HepG2 (cell line): ENCODE data around the gene CEP104. TPM values are rescaled to one million over a fixed set of nuclear protein-coding genes. Genes with fewer than 3 reads are reported as not detected.
A peak's percentile ranks its signal among the peaks of the same experiment; 100 is the strongest.

Experiments used
- ATAC-seq: fragments of 200-7000 bp; cut with Tn5 transposase; 3 replicates; pipeline ENCODE4 v1.9.1; 2020; ENCODE audit warnings: mild to moderate bottlenecking, moderate library complexity
- BruUV-seq: library from RNA; stranded (reverse); fragments of 400-500 nt; replicated peaks from 2 replicates; lab custom pipeline; 2021; lab: Mats Ljungman, UMichigan
- CTCF ChIA-PET: fragments of 300-600 bp; formaldehyde crosslinking; extraction: SDS; loops from one replicate; lab custom pipeline; 2021; ENCODE audit warnings: low total read pairs, inconsistent platforms, low intra/inter-chr PET ratio; lab: Yijun Ruan, JAX
- POLR2A ChIA-PET: fragments of 350-600 bp; sonication (Branson Sonifier 250); formaldehyde crosslinking; loops from one replicate; lab custom pipeline; 2020; ENCODE audit warnings: antibody characterized with exemption, inconsistent platforms; lab: Yijun Ruan, JAX
- DNase-seq: peaks from one replicate; pipeline ENCODE4 v3.0.0-alpha.2; 2015; ENCODE audit warnings: low spot score
- FAIRE-seq: peaks from 3 replicates; lab custom pipeline; 2011; peaks lifted over from hg19 to GRCh38; lab: Jason Lieb, UNC
- H2AFZ ChIP-seq: one replicate; pipeline ENCODE4 v1.6.1; 2011; ENCODE audit warnings: low read length, inconsistent platforms
- H3K27ac ChIP-seq: fragments of 300-600 bp; 3 replicates; pipeline ENCODE4 v1.8.0; 2011; ENCODE audit warnings: mixed run types, mild to moderate bottlenecking, mixed read lengths, low read length, inconsistent platforms; ENCODE audit not compliant: insufficient read depth; ENCODE audit errors: extremely low read length
- H3K27me3 ChIP-seq, 2 experiments: fragments of 200-600 bp in 1 of 2; 2 replicates in 1 of 2; 3 replicates in 1 of 2; pipeline versions ENCODE4 v1.6.0 to v1.8.0; 2011; ENCODE audit warnings: low read length in 2 of 2, mild to moderate bottlenecking in 2 of 2, moderate library complexity in 2 of 2, inconsistent platforms in 1 of 2; ENCODE audit not compliant: insufficient read depth in 2 of 2, control insufficient read depth in 1 of 2
- H3K36me3 ChIP-seq, 2 experiments: fragments of 200-600 bp in 1 of 2; replicated peaks in 1 of 2; 2 replicates in 1 of 2; 3 replicates in 1 of 2; pipeline versions ENCODE4 v1.5.1 to v1.8.0; 2011; ENCODE audit warnings: low read length in 2 of 2, inconsistent platforms in 1 of 2; ENCODE audit not compliant: insufficient read depth in 2 of 2, control insufficient read depth in 1 of 2
- H3K4me1 ChIP-seq: 2 replicates; pipeline ENCODE4 v1.5.1; 2012; ENCODE audit warnings: low read length, inconsistent platforms; ENCODE audit not compliant: insufficient read depth
- H3K4me2 ChIP-seq: 2 replicates; pipeline ENCODE4 v1.6.0; 2011; ENCODE audit warnings: low read depth, low read length, inconsistent platforms
- H3K4me3 ChIP-seq, 3 experiments: fragments of 200-600 bp in 1 of 3; sonication (generic), shearing (Covaris generic) in 1 of 3; replicated peaks in 1 of 3; 2 replicates each; pipeline ENCODE4 v1.5.1; 2011 to 2016; ENCODE audit warnings: low read length in 3 of 3, inconsistent platforms in 2 of 3, low read depth in 2 of 3, mild to moderate bottlenecking in 2 of 3, control low read depth in 1 of 3, mixed read lengths in 1 of 3; ENCODE audit not compliant: insufficient read depth in 1 of 3
- H3K79me2 ChIP-seq: one replicate; pipeline ENCODE4 v1.6.1; 2011; ENCODE audit warnings: low read length, inconsistent platforms; ENCODE audit not compliant: insufficient read depth
- H3K9ac ChIP-seq: 2 replicates; pipeline ENCODE4 v1.6.0; 2011; ENCODE audit warnings: mild to moderate bottlenecking, low read depth, low read length, inconsistent platforms; ENCODE audit not compliant: insufficient read depth
- H3K9me3 ChIP-seq: 2 replicates; pipeline ENCODE4 v1.5.1; 2012; ENCODE audit warnings: mild to moderate bottlenecking, low read length
- H4K20me1 ChIP-seq: 2 replicates; pipeline ENCODE4 v1.6.0; 2011; ENCODE audit warnings: inconsistent platforms, mild to moderate bottlenecking, low read length, moderate library complexity; ENCODE audit not compliant: insufficient read depth
- FOSL1 ChIP-seq: sonication (generic); formaldehyde crosslinking; IDR thresholded peaks from 2 replicates; pipeline ENCODE4 v1.9.0; 2021; ENCODE audit warnings: missing genetic modification reagents, borderline replicate concordance
- HOXA3 ChIP-seq: sonication (generic); formaldehyde crosslinking; IDR thresholded peaks from 2 replicates; pipeline ENCODE4 v1.5.0; 2020; ENCODE audit warnings: missing genetic modification reagents
- MIER2 ChIP-seq: IDR thresholded peaks from 2 replicates; pipeline ENCODE4 v1.6.1; 2016; ENCODE audit warnings: missing biosample characterization, missing genetic modification reagents
- POGZ ChIP-seq: sonication (generic); formaldehyde crosslinking; IDR thresholded peaks from 2 replicates; pipeline ENCODE4 v1.4.0; 2020; ENCODE audit warnings: mild to moderate bottlenecking, missing genetic modification reagents
- RARA ChIP-seq: IDR thresholded peaks from 2 replicates; pipeline ENCODE4 v1.6.1; 2016; ENCODE audit warnings: missing genetic modification reagents, missing compliant biosample characterization
- ZNF230 ChIP-seq: sonication (generic); formaldehyde crosslinking; IDR thresholded peaks from 2 replicates; pipeline ENCODE4 v1.4.0; 2020; ENCODE audit warnings: mild to moderate bottlenecking, missing genetic modification reagents
- ZNF263 ChIP-seq: sonication (generic); formaldehyde crosslinking; IDR thresholded peaks from 2 replicates; pipeline ENCODE4 v1.4.0; 2020; ENCODE audit warnings: missing genetic modification reagents
- ZNF550 ChIP-seq: sonication (generic); formaldehyde crosslinking; IDR thresholded peaks from 2 replicates; pipeline ENCODE4 v1.4.0; 2020; ENCODE audit warnings: mild to moderate bottlenecking, missing genetic modification reagents, borderline replicate concordance
- WGBS: methylation state at CpG from one replicate; pipeline ENCODE4 v1.1.6; 2017; ENCODE audit warnings: low lambda C conversion rate; 5-methylcytosine and 5-hydroxymethylcytosine counted together
- in situ Hi-C: cut with HindIII; loops from 2 replicates; pipeline ENCODE4 v1.10.0; 2017; ENCODE audit warnings: low pct_unique_long_range_greater_than_20kb; ENCODE audit not compliant: extremely low pct_ligation_motif_present
- intact Hi-C: fragments of 100-400 bp; cut with micrococcal nuclease; formaldehyde crosslinking; loops from one replicate; pipeline ENCODE4 v1.10.0; 2022; ENCODE audit not compliant: unreplicated experiment
- polyA plus RNA-seq, 8 experiments: library from polyadenylated mRNA; depleted of rRNA in 3 of 8; stranded (reverse) in 7 of 8; unstranded in 1 of 8; fragments of >200 nt; fragmentation: Illumina TruSeq in 4 of 8; extraction: Trizol in 4 of 8; gene quantifications; 2 replicates each; pipeline versions ENCODE4 v1.2.1 to v1.2.3, GENCODE V29; 2011 to 2016; ENCODE audit warnings: low read depth in 4 of 8, missing spikeins in 1 of 8, mixed read lengths in 1 of 8; ENCODE audit not compliant: insufficient read depth in 1 of 8
- total RNA-seq, 5 experiments: library from RNA; depleted of rRNA; stranded (reverse); fragments of >200 nt; fragmentation: Illumina TruSeq; extraction: Trizol; gene quantifications; 2 replicates each; pipeline ENCODE4 v1.2.3, GENCODE V29; 2016; ENCODE audit warnings: low read depth in 1 of 5
- TF ChIP-seq, protein P1 (sequence below): sonication (generic); formaldehyde crosslinking; conservative IDR thresholded peaks from 2 replicates; pipeline ENCODE4 v1.4.0; 2020; ENCODE audit warnings: missing genetic modification reagents

Gene CEP104
- total and polyA plus RNA-seq, 2 of the 13 experiments (the other 11 are each of a cell fraction or from before 2014, with no cell fraction given): 20.4 to 30.1 TPM

DNA sequence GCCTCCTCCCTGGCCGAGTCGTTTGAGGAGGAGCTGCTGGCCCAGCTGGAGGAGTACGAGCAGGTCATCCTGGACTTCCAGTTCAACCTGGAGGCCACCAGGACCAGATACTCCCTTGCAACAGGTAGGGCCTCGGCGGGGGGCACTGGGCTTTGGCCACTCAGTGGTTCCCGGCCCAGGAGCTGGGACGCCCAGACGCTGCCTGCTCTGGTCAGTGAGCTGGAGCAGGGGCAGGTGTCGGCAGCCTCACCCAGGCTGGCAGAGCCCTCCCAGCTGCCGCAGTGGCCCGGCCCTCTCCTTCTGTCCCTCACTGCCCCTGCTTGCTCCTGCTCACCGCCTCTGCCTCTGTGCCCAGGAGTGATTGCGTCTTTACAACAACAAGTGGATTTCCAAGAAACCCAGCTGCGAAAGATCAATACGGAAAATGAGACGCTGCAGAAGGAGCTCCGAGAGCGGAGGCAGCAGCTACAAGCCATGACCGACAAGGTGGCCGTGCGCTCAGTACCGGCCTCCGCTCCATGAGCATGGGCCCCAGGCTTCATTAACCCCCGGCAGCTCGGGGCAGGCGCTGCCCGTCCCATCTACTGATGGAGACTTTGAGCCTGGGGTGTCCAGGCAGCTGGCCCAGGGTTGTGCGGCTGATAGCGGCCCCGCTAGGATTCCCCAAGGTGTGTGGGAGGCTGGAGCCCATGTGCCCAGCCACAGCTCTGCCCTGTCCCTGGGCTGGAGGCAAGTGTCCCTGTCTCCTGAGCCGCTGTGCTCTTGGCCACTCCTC, 93.5 kb downstream of the CEP104 start:
- peaks cover 19% of the 10 kb centered on the region for H3K4me1 ChIP-seq
- H3K27ac ChIP-seq: no peak overlapping the region
- peaks cover 7 to 67% of the 10 kb centered on the region in 2 experiments; a peak in 4 of 5 replicates for H3K27me3 ChIP-seq
- in situ Hi-C loops: no loop called here
- no TSS peak for BruUV-seq
- H4K20me1 ChIP-seq: no peaks in the 10 kb centered on the region
- 49% methylated on average over 14 of the region's 31 CpGs for WGBS
- H3K4me2 ChIP-seq: no peak overlapping the region
- no peak overlapping the region for H3K9ac ChIP-seq
- intact Hi-C loops: no loop called here
- no peaks in the 10 kb centered on the region for H3K79me2 ChIP-seq
- no peaks in the 10 kb centered on the region for H3K36me3 ChIP-seq
- no peak overlapping the region for H3K4me3 ChIP-seq
- ChIA-PET POLR2A (no interaction called here), CTCF (no interaction called here)
- H3K9me3 ChIP-seq: no peaks in the 10 kb centered on the region
- ATAC-seq (peak; percentile 28), FAIRE-seq (no peak), DNase-seq (no peak)
- TF ChIP-seq ZNF230 (CRISPR knock-in tag): no peak
- TF ChIP-seq FOSL1 (CRISPR knock-in tag): no peak
- no peak for TF ChIP-seq MIER2
- 0 out of 2 replicates have a peak, but pooled peaks have one; percentile 46 for TF ChIP-seq ZNF263 (CRISPR knock-in tag)
- no peak for TF ChIP-seq HOXA3
- no peak overlapping the region for H2AFZ ChIP-seq

DNA sequence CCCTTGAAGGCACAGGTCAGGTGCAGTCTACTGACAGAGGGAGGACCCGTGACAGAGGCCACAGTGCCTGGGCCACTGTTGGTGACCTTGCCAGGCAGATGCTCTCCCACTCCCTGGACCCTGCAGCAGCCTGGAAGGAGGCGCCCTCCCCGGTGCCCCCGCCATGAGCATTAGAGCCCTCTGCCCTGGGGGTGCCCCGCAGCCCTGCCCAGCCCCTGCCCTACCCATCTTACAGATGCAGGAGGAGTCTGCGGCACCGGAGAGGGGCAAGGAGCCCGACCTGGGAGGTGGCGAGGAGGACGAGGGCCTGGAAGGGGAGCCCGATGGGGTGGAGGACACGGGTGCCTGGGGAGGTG, 94.2 kb downstream of the CEP104 start:
- H3K4me1 ChIP-seq: peaks cover 12% of the 10 kb centered on the region
- H3K36me3 ChIP-seq: no peaks in the 10 kb centered on the region
- peak; percentile 47 for ATAC-seq
- FAIRE-seq: no peak
- intact Hi-C loops: no loop called here
- no peak overlapping the region for H2AFZ ChIP-seq
- CTCF ChIA-PET: no interaction called here
- no peak overlapping the region for H3K9ac ChIP-seq
- no peak overlapping the region for H3K4me3 ChIP-seq
- WGBS: 22% methylated on average over 8 of the region's 12 CpGs
- H3K27ac ChIP-seq: no peak overlapping the region
- no peak overlapping the region for H3K4me2 ChIP-seq
- no TSS peak for BruUV-seq
- H3K27me3 ChIP-seq: peaks cover 7 to 67% of the 10 kb centered on the region in 2 experiments; a peak in 4 of 5 replicates
- no peaks in the 10 kb centered on the region for H3K79me2 ChIP-seq
- no peaks in the 10 kb centered on the region for H3K9me3 ChIP-seq
- POLR2A ChIA-PET: no interaction called here
- no peak for DNase-seq
- no peak for TF ChIP-seq POGZ
- no peak for TF ChIP-seq RARA (CRISPR knock-in tag)
- no peak for TF ChIP-seq ZNF550 (CRISPR knock-in tag)
- TF ChIP-seq, protein P1, sequence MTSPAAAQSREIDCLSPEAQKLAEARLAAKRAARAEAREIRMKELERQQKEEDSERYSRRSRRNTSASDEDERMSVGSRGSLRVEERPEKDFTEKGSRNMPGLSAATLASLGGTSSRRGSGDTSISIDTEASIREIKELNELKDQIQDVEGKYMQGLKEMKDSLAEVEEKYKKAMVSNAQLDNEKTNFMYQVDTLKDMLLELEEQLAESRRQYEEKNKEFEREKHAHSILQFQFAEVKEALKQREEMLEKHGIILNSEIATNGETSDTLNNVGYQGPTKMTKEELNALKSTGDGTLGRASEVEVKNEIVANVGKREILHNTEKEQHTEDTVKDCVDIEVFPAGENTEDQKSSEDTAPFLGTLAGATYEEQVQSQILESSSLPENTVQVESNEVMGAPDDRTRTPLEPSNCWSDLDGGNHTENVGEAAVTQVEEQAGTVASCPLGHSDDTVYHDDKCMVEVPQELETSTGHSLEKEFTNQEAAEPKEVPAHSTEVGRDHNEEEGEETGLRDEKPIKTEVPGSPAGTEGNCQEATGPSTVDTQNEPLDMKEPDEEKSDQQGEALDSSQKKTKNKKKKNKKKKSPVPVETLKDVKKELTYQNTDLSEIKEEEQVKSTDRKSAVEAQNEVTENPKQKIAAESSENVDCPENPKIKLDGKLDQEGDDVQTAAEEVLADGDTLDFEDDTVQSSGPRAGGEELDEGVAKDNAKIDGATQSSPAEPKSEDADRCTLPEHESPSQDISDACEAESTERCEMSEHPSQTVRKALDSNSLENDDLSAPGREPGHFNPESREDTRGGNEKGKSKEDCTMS: no peak
- TF ChIP-seq, all 625 proteins: peak for 0
- H4K20me1 ChIP-seq: no peaks in the 10 kb centered on the region
- in situ Hi-C loops: no loop called here
